GM19239 (cell line): Measurements from ENCODE around the gene PEX11G.
"Not testable (repeated sequence)": the region's sequence is repeated elsewhere in the genome, so short reads cannot be mapped to it uniquely, and the experiment has no call there.

Source experiments
- DNase-seq: peaks from one replicate; pipeline ENCODE4 v3.0.0; 2011; ENCODE audit warnings: low spot score; ENCODE audit not compliant: insufficient read length
- FAIRE-seq: peaks from 2 replicates; lab custom pipeline; 2011; peaks lifted over from hg19 to GRCh38; lab: Jason Lieb, UNC

PEX11G gene

GRCh38 chr19:7470540-7471305 is 18.1 kb downstream of the PEX11G start:
- DNase-seq (no peak), FAIRE-seq (no peak)

DNA sequence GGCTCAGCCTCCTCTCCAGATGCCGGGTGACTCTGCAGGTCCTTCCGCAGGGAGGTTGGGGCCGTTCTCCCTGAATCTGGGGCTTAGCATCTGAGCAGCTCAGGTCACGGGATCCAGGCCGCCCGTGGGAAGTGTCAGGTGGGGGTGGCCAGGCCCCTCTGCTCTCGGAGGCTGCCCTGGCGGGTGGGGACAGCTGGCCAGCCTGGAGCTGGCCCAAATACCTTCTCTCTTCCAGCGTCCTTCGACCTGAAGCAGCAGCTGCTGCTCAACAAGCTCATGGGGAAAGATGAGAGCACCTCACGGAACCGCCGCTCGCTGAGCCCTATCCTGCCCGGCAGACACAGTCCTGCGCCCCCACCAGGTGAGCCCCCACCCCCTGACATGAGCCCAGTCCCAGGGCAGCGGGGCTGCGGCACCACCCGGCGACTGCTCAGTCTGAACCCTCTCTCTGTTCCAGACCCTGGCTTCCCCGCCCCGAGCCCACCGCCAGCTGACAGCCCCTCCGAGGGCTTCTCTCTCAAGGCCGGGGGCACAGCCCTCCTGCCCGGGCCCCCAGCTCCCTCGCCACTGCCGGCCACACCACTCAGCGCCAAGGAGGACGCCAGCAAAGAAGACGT is 19.1 kb downstream of the PEX11G start:
- no peak for DNase-seq
- no peak for FAIRE-seq

DNA sequence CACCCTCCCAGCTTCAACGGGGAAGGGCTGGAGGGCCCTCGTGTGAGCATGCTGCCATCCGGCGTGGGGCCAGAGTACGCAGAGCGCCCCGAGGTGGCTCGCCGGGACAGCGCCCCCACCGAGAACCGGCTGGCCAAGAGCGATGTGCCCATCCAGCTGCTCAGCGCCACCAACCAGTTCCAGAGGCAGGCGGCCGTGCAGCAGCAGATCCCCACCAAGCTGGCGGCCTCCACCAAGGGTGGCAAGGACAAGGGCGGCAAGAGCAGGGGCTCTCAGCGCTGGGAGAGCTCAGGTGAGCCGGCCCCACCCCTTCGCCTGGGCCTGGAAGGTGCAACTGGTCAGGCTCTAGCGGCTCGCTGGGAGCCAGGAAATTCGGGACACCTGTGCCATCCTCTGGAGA is 20.0 kb downstream of the PEX11G start:
- DNase-seq (no peak), FAIRE-seq (no peak)

DNA sequence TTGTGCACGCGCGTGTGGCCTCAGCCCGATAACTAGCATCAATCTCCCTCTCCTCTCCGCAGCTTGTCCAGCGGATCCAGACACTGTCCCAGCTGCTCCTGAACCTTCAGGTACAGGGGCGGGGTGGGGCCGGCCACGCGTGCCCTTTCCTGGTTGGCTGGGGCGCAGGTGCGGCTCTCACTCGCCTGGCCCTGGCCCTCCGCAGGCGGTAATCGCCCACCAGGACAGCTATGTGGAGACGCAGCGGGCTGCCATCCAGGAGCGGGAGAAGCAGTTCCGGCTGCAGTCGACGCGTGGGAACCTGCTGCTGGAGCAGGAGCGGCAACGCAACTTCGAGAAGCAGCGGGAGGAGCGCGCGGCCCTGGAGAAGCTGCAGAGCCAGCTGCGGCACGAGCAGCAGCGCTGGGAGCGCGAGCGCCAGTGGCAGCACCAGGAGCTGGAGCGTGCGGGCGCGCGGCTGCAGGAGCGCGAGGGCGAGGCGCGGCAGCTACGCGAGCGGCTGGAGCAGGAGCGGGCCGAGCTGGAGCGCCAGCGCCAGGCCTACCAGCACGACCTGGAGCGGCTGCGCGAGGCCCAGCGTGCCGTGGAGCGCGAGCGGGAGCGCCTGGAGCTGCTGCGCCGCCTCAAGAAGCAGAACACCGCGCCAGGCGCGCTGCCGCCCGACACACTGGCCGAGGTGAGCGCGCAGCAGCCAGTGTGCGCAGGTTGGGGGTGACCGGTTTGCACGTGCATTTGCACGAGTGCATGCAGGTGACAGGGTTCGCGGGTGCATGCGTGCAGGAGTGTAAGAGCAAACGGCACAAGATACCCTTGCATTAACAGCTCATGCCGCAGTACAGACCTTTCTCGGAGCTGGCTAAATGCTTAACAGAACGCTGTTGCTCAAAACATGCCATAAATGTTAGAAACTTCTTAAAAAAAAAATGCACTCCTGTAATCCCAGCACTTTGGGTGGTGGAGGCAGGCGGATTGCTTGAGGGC is 21.5 kb downstream of the PEX11G start:
- FAIRE-seq (no peak), DNase-seq (no peak)

GRCh38 chr19:7463575-7463974 is 25.3 kb downstream of the PEX11G start:
- FAIRE-seq: no peak
- DNase-seq: no peak

DNA sequence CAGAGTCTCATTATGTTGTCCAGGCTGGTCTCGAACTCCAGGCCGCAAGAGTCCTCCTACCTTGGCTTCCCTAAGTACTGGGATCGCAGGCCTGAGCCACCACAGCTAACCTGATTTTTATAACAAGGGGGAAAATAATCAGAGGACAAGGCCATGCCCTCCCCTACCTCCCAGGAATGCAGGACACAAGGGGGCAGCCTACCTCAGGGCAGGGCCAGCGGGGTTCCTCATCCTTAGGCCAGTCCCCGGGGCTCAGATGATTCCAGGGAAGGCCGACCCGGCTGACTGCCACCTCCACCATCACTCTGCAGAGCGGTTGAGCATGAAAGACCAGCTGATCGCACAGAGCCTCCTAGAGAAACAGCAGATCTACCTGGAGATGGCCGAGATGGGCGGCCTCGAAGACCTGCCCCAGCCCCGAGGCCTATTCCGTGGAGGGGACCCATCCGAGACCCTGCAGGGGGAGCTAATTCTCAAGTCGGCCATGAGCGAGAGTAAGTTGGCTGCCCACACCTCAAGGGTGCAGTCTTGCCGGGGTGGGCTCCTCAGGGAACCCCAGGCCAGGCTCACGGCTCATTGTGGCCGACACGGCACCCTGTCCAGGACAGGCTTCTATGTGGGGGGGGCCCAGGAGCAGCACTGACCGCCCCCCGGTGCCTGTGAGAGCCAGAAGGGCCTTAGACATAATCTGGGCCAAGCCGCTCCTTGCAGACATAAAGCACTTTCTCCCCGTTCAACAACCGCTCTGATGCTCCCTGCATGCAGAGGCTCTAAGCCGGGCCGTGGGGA is 26.8 kb downstream of the PEX11G start:
- FAIRE-seq: no peak
- DNase-seq: no peak

DNA sequence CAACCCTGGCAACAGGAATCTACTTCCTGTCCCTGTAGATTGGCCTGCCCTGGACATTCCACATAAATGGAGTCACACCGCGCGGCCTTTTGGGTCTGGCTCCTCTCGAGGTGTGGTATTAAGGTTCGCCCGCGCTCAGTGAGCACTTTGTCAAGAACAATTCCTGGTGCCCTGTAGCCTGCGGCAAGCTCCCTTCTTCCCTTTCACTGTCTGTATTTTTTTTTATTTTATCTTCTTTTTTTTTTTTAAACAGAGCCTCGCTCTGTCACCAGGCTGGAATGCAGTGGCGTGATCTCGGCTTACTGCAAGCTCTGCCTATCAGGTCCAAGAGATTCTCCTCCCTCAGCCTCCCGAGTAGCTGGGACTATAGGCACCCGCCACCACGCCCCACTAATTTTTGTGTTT is 28.3 kb downstream of the PEX11G start:
- FAIRE-seq: no peak
- DNase-seq: no peak

DNA sequence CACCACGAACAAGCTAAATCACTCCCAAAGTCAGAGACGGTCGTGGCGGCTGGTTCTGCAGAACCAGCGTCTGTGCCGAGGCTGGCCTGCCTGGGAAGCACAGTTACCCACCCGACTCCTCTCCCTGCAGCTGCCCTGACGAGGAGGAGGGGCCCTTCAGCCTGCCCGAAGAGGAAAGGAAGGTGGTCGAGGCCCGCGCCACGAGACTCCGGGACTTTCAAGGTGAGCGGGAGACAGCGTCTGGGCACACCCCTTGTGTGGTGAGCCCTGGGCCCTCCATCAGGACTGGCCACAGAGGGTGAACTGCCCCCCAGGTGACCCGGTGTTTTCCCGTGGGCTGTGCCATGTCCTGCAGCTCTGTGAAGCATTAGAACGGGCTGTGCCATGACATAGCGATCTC is 29.1 kb downstream of the PEX11G start:
- FAIRE-seq: no peak

GRCh38 chr19:7458675-7459074 is 30.2 kb downstream of the PEX11G start:
- FAIRE-seq (no peak), DNase-seq (no peak)

More for the DNA sequence above, 29.1 kb downstream of the PEX11G start:
- no peak for DNase-seq

DNA sequence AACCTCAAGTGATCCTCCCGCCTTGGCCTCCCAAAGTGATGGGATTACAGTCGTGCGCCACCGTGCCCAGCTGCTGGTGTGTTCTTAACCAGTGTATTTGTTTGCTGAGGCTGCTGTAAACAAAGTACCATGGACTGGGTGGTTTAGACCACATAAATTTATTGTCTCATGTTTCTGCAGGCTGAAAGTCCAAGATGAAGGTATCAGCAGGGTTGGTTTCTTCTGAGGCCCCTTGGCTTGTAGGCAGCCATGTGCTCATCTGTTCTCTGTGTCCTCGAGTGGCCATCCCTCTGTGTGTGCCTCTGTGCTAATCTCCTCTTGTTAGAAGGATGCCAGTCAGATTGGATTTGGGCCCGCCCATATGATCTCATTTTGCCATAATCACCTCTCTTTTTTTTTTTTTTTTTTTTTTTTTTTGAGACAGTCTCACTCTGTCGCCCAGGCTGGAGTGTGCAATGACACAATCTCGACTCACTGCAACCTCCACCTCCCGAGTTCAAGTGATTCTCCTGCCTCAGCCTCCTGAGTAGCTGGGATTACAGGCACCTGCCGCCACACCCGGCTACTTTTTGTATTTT is 31.8 kb downstream of the PEX11G start:
- FAIRE-seq (no peak), DNase-seq (no peak)

DNA sequence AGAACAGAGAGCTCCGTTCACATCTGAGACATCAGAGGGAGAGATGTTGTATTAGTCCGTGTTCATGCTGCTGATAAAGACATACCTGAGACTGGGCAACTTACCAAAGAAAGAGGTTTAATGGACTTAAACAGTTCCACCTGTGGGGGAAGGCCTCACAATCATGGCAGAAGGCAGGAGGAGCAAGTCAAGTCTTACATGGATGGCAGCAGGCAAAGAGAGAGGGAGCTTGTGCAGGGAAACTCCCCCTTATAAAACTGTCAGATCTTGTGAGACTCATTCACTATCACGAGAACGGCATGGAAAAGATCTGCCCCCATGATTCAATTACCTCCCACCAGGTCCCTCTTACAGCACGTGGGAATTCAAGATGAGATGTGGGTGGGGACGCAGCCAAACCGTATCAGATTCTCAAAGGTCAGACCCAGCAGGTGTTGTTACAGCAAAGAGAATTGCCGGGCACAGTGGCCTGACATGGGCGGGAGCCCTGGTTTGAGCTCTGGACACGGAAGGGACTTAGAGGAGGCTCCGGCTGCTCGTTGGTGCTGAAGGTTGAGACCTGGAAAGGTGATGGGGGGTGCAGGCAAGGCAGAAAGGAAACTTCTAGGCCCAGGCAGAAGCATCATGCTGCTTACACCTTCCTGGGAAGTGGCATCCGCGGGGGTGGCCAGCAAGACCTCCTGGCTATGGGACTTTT is 33.1 kb downstream of the PEX11G start:
- DNase-seq (no peak), FAIRE-seq (no peak)

- no peak for FAIRE-seq
These were observed 33.8 kb downstream of the PEX11G start for GRCh38 chr19:7454998-7455397.

GRCh38 chr19:7450243-7451223 is 38.3 kb downstream of the PEX11G start:
- DNase-seq (no peak), FAIRE-seq (peak; percentile 99)

More at GRCh38 chr19:7454998-7455397, 33.8 kb downstream of the PEX11G start:
- DNase-seq: no peak

DNA sequence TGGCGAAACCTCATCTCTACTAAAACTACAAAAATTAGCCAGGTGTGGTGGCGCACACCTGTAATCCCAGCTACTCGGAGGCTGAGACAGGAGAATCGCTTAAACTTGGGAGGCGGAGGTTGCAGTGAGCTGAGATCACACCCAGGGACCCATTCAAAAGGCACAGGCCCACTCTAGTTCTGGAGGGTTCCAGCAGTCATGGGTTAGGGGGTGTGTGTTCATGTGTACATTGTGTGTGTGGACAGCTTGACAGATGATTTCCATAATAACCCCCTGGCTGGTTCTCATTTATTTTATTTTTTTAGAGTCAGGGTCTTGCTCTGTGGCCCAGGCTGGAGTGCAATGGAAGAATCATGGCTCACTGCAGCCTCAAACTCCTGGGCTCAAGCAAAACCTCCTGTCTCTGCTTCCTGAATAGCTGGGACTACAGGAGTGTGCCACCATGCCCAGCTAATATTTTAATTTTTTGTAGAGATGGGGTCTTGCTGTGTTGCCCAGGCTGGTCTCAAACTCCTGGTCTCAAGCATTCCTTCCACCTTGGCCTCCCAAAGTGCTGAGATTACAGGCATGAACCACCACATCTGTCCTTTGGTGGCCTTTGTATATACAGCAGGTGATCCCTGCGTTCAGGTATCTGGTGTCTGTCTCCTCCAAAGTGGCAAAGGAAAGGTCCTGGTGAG is 39.3 kb downstream of the PEX11G start:
- FAIRE-seq, DNase-seq: not testable (repeated sequence)

DNA sequence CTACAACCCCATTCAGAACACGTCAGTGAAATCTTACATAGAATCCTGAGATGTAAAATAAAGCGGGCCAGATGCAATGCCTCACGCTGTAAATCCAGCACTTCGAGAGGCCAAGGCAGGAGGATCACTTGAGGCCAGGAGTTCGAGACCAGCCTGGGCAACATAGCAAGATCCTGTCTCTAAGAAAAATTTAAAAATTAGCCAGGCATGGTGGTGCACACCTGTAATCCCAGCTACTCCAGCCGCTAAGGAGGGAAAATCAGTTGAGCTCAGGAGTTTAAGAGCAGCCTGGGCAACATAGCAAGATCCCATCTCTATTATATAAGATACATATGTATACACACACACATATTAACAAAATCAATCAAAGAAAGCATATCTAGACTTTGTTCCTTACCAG is 41.2 kb downstream of the PEX11G start:
- FAIRE-seq (no peak), DNase-seq (no peak)

DNA sequence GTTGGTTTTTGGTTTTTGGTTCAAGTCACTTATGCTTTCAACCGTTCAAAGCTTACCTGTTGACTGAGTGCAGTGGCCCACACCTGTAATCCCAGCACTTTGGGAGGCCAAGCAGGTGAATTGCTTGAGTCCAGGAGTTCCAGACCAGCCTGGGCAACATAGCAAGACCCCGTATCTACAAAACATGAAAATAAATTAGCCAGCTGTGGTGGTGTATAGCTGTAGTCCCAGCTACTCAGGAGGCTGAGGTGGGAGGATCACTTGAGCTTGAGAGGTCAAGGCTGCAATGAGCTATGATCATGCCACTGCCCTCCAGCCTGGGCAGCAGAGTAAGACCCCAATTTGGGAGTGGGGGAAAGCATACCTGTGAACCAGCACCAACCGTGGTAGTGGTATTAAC is 43.7 kb downstream of the PEX11G start:
- FAIRE-seq: no peak

GRCh38 chr19:7444042-7444441 is 44.8 kb downstream of the PEX11G start:
- FAIRE-seq (no peak), DNase-seq (no peak)

More for the DNA sequence above, 43.7 kb downstream of the PEX11G start:
- no peak for DNase-seq
